RPMI7951 (cell line): ENCODE results near the gene DBT. TPM values are rescaled to one million over a fixed set of nuclear protein-coding genes. Genes with fewer than 3 reads are reported as not detected.
A peak's percentile ranks its signal among the peaks of the same experiment; 100 is the strongest.
"Not testable (repeated sequence)": the region's sequence is repeated elsewhere in the genome, so short reads cannot be mapped to it uniquely, and the experiment has no call there.

ENCODE experiments used
- DNase-seq: peaks from one replicate; pipeline ENCODE4 v3.0.0-alpha.2; 2012; ENCODE audit warnings: low read depth
- total RNA-seq: library from RNA; depleted of rRNA; stranded (reverse); fragments of >200 nt; shearing (Covaris generic); gene quantifications from 2 replicates; pipeline ENCODE4 v1.2.3, GENCODE V29; 2014; rRNA removed

The DBT gene
- total RNA-seq, result 4.7 and 4.9 TPM in 2 replicates

DNA sequence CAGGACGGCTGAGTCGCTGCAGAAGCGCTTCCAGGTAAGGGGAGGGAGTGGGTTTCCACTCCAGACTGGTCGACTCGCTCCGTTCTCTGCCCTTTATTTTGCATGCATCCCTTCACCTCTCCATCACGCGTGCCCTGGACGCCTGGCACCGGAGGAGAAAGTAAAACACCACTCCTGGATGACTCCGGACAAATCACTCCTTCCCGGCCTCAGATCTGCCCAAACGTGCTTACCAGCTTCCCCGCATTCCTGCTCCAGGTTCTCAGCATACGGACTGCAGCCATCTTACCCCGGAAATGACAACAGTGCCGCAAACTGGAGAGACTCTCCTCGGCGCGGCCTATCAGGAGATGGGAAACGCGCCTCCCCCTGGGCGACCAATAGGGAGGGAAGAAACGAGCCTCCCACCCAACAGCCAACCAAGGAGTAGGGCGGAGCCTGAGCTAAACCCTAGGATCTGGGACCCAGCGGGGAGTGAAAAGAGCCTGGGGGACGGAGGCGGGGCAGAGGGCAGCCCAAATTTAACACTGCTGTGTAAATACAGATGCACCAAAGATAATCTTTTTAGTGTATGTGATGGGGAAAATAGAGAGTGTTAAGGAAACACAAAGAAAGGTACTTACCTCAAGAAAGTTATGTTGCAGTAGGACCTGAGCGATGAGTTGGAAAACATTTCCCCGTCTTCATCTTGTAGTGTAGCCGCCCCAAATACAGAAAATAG lies at the start of gene DBT:
TSS of gene DBT (minus strand) at position 298 of the 721 bp plus-strand sequence. CDS start at position 284, 14 bp downstream.
- peak; percentile 94 for DNase-seq

DNA sequence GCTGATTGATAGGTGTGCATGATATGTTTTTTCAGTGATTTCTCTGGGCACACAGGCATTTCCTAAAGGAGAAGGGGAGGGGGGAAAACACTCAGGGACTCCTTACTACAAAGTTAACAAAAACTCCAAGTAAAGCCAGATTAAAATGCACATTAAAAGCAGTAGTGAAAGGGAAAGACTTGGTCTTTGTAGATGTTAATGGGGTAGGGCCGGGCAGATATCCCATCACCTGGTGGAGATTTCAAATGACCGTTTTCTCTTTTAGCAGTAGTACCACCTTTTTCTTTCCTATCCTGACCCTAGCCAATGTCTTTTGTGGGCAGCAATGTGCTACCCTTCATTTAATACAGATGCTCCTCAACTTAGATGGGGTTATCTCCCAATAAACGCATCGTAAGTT lies 48.9 kb upstream of the DBT start:
- no peak for DNase-seq

DNA sequence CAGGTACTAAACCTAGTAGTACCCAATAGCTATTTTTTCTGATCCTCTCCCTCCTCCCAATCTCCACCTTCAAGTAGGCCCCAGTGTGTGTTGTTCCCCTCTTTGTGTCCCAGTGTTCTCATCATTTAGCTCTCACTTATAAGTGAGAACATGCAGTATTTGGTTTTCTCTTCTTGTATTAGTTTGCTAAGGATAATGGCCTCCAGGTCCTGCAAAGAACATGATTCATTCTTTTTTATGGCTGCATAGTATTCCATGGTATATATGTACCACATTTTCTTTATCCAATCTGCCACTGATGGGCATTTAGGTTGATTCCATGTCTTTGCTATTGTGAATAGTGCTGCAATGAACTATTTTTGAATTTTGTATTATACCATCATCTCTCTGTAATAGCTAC lies 47.4 kb upstream of the DBT start:
- DNase-seq, result not testable (repeated sequence)

DNA sequence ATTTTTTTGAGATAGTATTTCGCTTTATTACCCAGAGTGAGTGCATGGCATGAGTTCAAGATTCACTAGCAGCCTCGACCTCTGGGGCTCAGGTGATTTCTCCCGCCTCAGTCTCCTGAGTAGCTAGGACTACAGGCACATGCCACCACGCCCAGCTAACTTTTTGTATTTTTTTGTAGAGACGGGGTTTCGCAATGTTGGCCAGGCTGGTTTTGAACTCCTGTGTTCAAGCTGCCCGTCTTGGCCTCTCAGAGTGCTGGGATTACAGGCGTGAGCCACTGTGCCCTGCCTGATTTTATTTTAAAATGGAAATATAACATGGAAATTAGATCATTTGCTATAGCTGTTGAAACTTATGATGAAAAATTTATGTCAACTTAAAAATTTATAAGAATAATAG lies 46.5 kb upstream of the DBT start:
- DNase-seq, result no peak

DNA sequence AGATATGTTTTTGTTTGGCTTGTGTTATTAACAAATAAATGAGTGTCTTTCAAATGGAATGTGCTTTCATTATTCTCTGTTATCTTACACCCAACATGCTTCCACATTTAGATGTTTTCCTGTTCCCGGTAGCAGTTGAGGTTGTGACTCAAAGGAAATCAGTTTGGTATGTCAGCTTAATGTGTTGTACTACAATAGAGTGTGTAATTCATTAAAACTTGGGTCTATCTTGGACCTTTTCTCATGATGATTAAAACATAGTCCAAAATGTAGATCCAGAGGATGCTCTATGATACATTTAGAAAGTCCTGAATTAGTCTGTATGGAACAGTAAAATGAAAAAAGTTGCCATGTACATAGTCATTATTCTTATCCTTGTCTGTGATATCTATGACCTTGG lies 43.1 kb upstream of the DBT start:
- DNase-seq, result no peak

- no peak for DNase-seq
Measured at GRCh38 chr1:100290291-100290690, 40.7 kb upstream of the DBT start.

GRCh38 chr1:100287162-100287561 lies 37.5 kb upstream of the DBT start:
- no peak for DNase-seq

GRCh38 chr1:100284591-100284990 lies 35.0 kb upstream of the DBT start:
- no peak for DNase-seq

DNA sequence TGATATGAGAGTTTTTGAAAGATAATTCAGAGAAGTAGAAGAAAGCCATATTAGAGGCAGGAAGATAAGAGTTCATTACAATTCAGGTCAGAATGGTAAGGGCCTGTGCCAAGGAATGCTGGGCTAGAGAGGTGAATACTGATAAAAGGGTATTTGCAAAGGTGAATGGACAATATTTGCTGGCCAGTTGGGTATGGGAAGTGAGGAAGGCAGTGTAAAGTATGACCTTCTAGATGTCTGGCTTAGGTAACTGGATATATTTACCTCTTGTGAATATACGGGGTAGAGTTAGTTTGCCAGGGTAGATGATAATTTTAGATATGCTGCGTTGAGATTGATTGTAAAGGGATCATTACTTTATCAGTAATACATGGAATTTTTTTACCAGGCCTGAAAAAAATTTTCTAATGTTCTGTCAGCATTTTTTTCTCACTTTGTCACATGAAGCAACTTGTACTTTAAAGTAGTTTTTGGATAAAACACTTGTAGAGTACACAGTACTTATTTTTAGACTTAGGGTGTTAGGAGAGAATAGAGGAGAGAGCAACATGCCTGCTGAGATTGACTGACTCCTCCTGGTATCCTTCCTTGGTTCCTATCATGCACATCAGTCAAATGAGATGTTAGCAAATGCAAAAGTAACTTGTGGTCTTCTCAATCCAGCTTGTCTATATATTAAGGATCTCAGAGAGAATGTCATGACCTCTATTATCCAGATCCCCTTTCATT lies 30.5 kb upstream of the DBT start:
- no peak for DNase-seq

DNA sequence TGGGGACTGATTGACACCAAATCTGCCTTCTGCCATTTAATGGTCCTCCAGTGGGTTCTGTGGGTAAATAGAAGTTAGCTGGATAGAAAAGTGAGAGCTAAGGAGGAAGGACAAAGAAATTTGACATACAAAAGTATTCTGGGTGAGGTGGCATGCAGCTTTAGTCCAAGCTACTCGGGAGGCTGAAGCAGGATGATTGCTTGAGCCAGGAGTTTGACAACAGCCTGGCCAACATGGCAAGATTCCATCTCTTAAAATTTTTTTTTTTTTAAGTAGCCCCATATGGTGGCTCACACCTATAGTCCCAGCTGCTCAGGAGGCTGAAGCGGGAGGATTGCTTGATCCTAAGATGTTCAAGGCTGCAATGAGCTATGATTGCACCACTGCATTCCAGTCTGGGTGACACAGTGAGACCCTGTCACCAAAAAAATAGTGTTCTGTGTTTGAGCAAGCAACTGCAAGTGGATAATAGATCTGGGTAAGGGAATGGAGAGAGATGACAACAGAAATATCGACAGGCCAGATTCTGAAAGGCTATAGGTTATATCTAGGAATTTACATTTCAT lies 29.8 kb upstream of the DBT start:
- no peak for DNase-seq

DNA sequence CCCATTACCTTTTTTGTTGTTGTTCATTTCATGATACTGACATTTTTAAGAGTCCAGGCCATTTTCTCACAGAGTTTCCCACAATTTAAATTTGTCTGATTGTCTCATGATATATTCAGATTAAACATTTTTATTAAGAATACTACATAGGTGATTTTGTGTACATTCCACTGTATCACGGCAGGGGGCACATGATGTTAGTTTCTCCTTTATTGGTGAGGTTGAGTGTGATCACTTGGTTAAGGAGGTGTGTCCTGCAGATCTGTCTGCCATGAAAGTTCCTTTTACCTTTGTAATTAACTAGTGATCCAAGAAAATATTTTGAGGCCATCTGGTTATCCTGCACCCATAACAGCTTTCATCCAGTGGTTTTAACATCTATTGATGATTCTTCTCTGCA lies 28.2 kb upstream of the DBT start:
- DNase-seq, result peak; percentile 11

GRCh38 chr1:100268202-100268601 lies 18.6 kb upstream of the DBT start:
- DNase-seq, result no peak

DNA sequence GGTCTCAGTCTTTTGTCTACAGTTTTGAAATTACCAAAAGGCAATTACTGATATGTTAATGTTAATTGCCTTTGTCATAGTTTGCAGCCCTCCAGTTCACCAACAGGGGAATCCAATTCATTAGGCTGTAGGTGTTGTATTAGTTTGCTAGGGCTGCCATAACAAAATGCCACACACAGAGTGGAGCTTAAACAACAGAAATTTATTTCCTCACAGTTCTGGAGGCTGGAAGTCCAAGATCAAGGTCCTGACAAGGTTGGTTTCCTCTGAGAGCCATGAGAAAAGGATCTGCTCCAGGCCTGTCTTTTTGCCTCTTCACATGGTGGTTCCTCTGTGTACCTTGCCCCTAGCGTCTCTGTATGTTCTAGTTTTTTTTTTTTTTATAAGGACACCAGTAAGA lies 17.6 kb upstream of the DBT start:
- DNase-seq, result no peak

GRCh38 chr1:100266741-100267140 lies 17.1 kb upstream of the DBT start:
- DNase-seq, result no peak

DNA sequence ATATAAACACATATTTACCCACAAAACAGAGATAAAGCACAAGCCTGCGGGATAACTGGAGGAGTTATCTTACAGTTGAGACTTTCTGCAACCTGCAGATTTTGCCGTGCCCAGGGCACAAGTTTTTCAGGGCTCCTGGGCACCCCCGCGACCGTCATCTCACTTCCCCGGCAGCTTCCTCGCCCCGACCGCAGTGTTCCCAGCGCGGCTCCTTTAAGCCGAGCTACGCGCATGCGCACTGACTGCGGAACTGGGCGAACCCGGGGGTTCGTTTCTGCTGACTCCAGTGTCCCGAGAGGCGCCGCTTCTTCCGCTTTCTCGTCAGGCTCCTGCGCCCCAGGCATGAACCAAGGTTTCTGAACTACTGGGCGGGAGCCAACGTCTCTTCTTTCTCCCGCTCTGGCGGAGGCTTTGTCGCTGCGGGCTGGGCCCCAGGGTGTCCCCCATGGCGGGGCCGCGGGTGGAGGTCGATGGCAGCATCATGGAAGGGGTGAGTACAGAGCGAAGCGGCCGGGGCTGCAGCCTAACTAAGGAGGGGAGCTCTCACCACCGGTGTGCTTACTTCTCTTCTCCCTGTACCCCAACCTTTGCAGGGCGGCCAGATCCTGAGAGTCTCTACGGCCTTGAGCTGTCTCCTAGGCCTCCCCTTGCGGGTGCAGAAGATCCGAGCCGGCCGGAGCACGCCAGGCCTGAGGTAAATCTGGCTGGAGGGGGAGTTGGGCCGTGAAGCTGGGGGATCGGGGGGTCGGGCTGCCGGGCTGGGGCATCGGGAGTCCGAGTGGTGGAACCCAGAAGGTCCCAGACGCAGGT lies 16.5 kb upstream of the DBT start, which contains the start of gene RTCA:
TSS of gene RTCA (plus strand) at position 286 of the 810 bp plus-strand sequence. CDS start at position 446, 160 bp downstream.
- DNase-seq, result peak; percentile 93

DNA sequence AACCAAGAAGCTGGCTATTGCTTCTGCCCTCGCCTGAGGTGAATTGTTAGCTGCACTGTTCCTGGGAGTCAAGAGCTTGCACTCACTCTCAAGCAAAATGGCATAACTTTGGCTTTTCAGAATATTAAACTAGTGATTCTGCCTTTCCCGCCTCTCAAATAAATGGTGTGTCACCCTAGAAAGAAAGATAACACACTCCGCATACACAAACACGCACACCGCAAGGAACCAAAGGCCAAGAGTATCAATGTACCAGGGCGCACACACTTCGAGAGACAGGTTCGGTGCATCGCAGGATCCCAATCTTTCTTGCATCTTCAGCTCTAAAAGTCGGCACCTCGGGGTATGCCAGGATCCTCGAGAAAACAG lies 15.9 kb upstream of the DBT start:
- peak; percentile 51 for DNase-seq

- not testable (repeated sequence) for DNase-seq
Measured at GRCh38 chr1:100264081-100264480, 14.4 kb upstream of the DBT start.

- no peak for DNase-seq
Measured at GRCh38 chr1:100261686-100262085, 12.1 kb upstream of the DBT start.

- not testable (repeated sequence) for DNase-seq
Measured at GRCh38 chr1:100258427-100258826, 8.8 kb upstream of the DBT start.

GRCh38 chr1:100256273-100256672 lies 6.6 kb upstream of the DBT start:
- not testable (repeated sequence) for DNase-seq

DNA sequence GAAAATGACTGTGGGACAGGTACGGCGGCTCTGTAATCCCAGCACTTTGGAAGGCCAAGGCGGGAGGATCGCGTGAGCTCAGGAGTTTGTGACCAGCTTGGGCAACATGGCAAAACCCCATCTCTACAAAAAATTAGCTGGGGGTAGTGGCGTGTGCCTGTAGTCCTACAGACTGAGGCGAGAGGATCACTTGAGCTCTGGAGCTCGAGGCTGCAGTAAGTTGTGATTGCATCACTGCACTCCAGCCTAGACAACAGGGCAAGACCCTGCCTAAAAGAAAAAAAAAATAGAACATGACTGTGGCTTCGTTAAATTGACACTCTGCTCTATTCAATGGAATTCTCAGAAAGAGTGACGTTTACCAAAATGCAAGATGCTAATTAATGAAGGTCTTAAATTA lies 3.9 kb upstream of the DBT start:
- no peak for DNase-seq

DNA sequence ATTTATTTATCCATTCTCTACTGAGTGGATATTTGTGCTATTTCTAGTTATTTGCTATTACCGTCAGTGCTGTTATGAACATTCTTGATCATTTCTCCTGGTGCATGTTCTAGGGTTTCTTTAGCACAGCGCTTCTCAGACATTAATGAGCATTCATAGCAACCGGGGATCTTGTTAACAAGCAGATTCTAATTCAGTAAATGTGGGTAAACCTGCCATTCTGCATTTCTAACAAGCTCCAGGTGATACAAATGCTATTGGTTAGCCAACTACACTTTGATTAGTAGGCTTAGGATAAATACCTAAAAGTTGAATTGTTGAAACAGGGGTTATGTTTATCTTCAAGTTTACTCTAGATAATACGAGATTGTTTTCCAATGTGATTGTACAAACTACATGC lies 3.3 kb upstream of the DBT start:
- DNase-seq, result no peak
